ENCODE measurements around the gene LENG8.

DNA sequence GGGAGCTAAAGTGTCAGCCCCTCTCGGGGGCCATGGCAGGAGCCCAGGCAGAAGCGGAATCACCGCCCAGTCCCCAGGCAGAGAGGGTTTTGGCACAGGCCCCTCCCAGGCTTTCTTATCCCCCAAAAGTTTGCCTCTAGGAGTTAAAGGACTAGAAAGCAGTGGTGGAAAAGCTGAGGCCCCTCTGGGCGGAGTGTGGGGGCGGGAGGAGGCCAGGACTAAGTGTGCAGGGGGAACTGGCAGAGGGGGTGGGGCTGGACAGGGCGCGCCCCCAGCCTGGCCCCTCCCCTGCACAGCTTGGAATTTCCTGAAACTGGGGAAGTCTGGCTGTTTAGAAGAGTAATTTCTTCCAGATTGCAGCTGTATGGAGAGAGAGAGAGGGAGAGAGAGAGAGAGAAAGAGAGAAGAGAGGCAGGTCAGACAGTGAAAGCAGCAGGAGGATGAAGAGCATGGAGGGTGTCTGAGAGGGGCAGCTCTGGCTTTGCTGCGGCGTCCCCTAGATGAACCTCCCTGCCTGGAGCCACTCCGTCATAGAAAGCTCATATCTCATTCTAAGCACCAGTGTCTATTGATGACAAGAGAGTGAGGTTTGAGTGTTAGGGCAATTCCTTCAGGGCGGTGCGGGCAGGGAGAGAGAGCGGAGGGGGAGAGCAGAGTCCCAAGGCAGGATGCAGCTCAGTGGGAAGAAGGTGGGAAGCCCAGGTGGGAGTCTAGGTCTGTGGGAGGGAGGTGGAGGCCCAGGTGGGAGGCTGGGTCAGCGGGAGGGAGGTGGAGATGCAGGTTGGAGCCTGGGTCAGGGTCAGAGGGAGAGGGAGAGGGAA is 24.3 kb downstream of the LENG8 start, which contains the start of gene CDC42EP5:
- TF ChIP-seq, protein P1, sequence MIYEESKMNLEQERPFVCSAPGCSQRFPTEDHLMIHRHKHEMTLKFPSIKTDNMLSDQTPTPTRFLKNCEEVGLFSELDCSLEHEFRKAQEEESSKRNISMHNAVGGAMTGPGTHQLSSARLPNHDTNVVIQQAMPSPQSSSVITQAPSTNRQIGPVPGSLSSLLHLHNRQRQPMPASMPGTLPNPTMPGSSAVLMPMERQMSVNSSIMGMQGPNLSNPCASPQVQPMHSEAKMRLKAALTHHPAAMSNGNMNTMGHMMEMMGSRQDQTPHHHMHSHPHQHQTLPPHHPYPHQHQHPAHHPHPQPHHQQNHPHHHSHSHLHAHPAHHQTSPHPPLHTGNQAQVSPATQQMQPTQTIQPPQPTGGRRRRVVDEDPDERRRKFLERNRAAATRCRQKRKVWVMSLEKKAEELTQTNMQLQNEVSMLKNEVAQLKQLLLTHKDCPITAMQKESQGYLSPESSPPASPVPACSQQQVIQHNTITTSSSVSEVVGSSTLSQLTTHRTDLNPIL (CRISPR knock-in tag; IDR thresholded peaks at IDR 0.05; ENCODE audit: low read depth) = no peak
- no peak for TF ChIP-seq GLIS3 (CRISPR knock-in tag; IDR thresholded peaks at IDR 0.05)
- TF ChIP-seq ESRRG (CRISPR knock-in tag; IDR thresholded peaks at IDR 0.05) = no peak
- TF ChIP-seq ARNTL (CRISPR knock-in tag; IDR thresholded peaks at IDR 0.05; ENCODE audit: borderline replicate concordance, low read depth) = no peak
- TF ChIP-seq OSR1 (CRISPR knock-in tag; IDR thresholded peaks at IDR 0.05) = no peak
- TF ChIP-seq ZNF70 (CRISPR knock-in tag; IDR thresholded peaks at IDR 0.05) = no peak
- no peak for TF ChIP-seq ZC3H10 (CRISPR knock-in tag; IDR thresholded peaks at IDR 0.05)
